ENCODE measurements around the gene SERTAD3. TPM values are rescaled to one million over a fixed set of nuclear protein-coding genes. Genes with fewer than 3 reads are reported as not detected.

The SERTAD3 gene, protein sequence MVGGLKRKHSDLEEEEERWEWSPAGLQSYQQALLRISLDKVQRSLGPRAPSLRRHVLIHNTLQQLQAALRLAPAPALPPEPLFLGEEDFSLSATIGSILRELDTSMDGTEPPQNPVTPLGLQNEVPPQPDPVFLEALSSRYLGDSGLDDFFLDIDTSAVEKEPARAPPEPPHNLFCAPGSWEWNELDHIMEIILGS
- polyA plus RNA-seq (11.8 to 16.1 TPM (median 13.2 TPM) in 3 replicates), polyA minus RNA-seq (14.4 to 18.5 TPM (median 14.8 TPM) in 3 replicates)
- polyA plus RNA-seq (2011; ENCODE audit: low read depth): 1.1 TPM
- polyA plus RNA-seq (2011; cell fraction: cytosol; rRNA removed): 9.0 and 9.9 TPM in 2 replicates
- 11.3 and 14.8 TPM in 2 replicates for polyA plus RNA-seq (2011; cell fraction: nucleus; rRNA removed)
- 11.9 and 19.4 TPM in 2 replicates for polyA plus RNA-seq (2012; ENCODE audit: low replicate concordance)
- 35.3 TPM for polyA minus RNA-seq (2011; cell fraction: cytosol; rRNA and poly(A)+ RNA removed)
- polyA minus RNA-seq (2011; cell fraction: nucleus; rRNA and poly(A)+ RNA removed): 9.1 and 9.6 TPM in 2 replicates

DNA sequence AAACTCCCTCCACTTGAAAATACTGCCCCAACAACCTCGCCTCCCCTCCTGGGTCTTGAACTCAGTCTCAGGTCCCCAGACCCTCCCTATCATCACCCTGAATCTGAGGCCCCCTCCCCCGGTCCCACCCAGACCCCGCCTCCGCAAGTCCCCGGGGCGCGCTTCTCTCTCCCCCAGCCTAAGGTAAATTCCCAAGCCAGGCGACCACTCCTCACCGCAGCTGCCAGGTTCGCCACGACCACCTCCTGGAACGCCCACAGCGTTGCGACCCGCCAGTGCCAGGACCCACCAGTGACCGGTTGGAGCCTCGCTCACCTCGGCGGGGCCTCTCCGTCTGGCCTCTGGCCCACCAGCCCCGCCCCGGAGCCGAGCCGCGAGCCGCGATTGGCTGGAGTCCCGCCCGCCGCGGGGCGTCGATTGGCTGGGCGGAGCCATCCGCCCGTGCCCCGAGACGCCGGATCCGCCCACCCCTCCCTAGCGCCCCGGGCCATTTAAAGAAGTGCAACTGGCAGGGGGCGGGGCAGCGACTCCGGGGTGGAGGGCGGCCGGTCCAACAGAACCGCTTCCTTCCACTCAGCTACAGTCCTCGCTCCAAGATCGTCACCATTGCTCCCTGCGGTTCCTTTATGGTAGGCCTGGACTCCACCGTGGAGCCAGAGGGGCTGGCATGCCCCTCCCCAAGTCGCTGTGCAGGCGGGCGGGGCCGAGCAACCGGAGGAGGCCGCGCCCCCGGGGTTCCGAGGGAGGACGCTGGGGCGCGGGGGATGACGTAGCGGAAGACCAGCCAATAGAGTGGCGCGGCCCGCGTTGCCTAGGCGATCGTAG, at the start of gene SERTAD3:
Gene SERTAD3 (minus strand): TSS at position 336 of the 825 bp plus-strand sequence. CDS start 2,255 bp downstream, outside the sequence.
- peaks cover 16% of the 10 kb centered on the region for H3K4me1 ChIP-seq (ENCODE audit: control insufficient read depth, extremely low read depth, insufficient read depth, low read length)
- FAIRE-seq: no peak
- no peaks in the 10 kb centered on the region for H3K27me3 ChIP-seq (ENCODE audit: control insufficient read depth, extremely low read depth, insufficient read depth, low read length)
- peak within 1 kb of the TSS; percentile 99 for H3K27ac ChIP-seq (ENCODE audit: control insufficient read depth, insufficient read depth, low read length)
- H3K9me1 ChIP-seq (ENCODE audit: control insufficient read depth, extremely low read depth, insufficient read depth, low read length): no peaks in the 10 kb centered on the region
- H3K9me3 ChIP-seq (ENCODE audit: control insufficient read depth, low read depth, low read length): no peaks in the 10 kb centered on the region
- H2AFZ ChIP-seq (ENCODE audit: control insufficient read depth, low read length): peak within 1 kb of the TSS; percentile 99
- peak within 1 kb of the TSS; percentile 100 for H3K9ac ChIP-seq (ENCODE audit: control insufficient read depth, extremely low read depth, insufficient read depth, low read length)
- peak within 1 kb of the TSS; percentile 96 to 100 (median 100) for H3K4me3 ChIP-seq (ENCODE audit: control insufficient read depth in 2 of 3, extremely low read depth in 1 of 3, insufficient read depth in 2 of 3, low read depth in 1 of 3, low read length in 3 of 3)
- peaks cover 33% of the 10 kb centered on the region for H3K79me2 ChIP-seq (ENCODE audit: control insufficient read depth, insufficient read depth, low read length)
- TF ChIP-seq, protein P1, sequence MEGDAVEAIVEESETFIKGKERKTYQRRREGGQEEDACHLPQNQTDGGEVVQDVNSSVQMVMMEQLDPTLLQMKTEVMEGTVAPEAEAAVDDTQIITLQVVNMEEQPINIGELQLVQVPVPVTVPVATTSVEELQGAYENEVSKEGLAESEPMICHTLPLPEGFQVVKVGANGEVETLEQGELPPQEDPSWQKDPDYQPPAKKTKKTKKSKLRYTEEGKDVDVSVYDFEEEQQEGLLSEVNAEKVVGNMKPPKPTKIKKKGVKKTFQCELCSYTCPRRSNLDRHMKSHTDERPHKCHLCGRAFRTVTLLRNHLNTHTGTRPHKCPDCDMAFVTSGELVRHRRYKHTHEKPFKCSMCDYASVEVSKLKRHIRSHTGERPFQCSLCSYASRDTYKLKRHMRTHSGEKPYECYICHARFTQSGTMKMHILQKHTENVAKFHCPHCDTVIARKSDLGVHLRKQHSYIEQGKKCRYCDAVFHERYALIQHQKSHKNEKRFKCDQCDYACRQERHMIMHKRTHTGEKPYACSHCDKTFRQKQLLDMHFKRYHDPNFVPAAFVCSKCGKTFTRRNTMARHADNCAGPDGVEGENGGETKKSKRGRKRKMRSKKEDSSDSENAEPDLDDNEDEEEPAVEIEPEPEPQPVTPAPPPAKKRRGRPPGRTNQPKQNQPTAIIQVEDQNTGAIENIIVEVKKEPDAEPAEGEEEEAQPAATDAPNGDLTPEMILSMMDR (optimal IDR thresholded peaks at IDR 0.05 in 1 of 3, IDR thresholded peaks at IDR 0.05 in 1 of 3, conservative IDR thresholded peaks at IDR 0.05 in 1 of 3; ENCODE audit: extremely low read depth in 1 of 3, insufficient read depth in 2 of 3, low read length in 3 of 3): no peak
- TF ChIP-seq EZH2 (IDR thresholded peaks at IDR 0.05; ENCODE audit: low read length): no peak
- DNase-seq (ENCODE audit: low read depth, low spot score): peak; percentile 64
- peak within 1 kb of the TSS; percentile 95 for H3K4me2 ChIP-seq (ENCODE audit: control insufficient read depth, extremely low read depth, insufficient read depth, low read depth, low read length)
- peaks cover 17 to 19% of the 10 kb centered on the region in 2 experiments for H3K36me3 ChIP-seq (ENCODE audit: control insufficient read depth in 2 of 2, extremely low read depth in 1 of 2, insufficient read depth in 2 of 2, low read length in 2 of 2)
- peaks cover 5% of the 10 kb centered on the region for H4K20me1 ChIP-seq (ENCODE audit: control insufficient read depth, extremely low read depth, insufficient read depth, low read length)
- dilution Hi-C loops (cut with MboI; ENCODE audit: extremely low pct_ligation_motif_present, low sequenced_read_pairs): no loop called here

DNA sequence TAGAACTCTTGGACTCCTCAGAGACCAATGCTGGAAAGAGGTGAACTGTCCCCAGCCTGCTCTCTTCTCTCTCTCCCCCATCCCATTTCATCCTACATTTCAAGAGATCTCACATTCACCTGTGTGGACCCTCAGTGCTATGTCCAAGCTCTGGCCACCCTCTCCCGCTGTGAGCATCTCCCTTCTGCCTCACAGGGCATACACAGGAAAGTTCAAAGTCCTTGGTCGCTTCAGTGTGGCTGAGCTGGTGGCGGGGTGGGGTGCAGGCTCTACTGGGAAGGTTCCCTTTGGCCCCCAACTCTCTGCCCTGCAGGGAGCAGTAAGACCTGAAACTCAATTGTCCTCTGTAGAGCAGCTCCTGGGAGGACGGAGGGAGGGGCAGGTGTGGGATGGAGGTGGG, 49.6 kb upstream of the SERTAD3 start:
- TF ChIP-seq EZH2 (IDR thresholded peaks at IDR 0.05; ENCODE audit: low read length): no peak
- TF ChIP-seq, protein P1 (optimal IDR thresholded peaks at IDR 0.05 in 1 of 3, IDR thresholded peaks at IDR 0.05 in 1 of 3, conservative IDR thresholded peaks at IDR 0.05 in 1 of 3; ENCODE audit: extremely low read depth in 1 of 3, insufficient read depth in 2 of 3, low read length in 3 of 3): no peak
- dilution Hi-C loops (cut with MboI; ENCODE audit: extremely low pct_ligation_motif_present, low sequenced_read_pairs): no loop called here
- H3K27me3 ChIP-seq (ENCODE audit: control insufficient read depth, extremely low read depth, insufficient read depth, low read length): no peaks in the 10 kb centered on the region
- H3K9me3 ChIP-seq (ENCODE audit: control insufficient read depth, low read depth, low read length): no peaks in the 10 kb centered on the region
- H2AFZ ChIP-seq (ENCODE audit: control insufficient read depth, low read length): no peak overlapping the region
- H3K27ac ChIP-seq (ENCODE audit: control insufficient read depth, insufficient read depth, low read length): no peak overlapping the region
- H3K9me1 ChIP-seq (ENCODE audit: control insufficient read depth, extremely low read depth, insufficient read depth, low read length): no peaks in the 10 kb centered on the region
- H3K36me3 ChIP-seq (ENCODE audit: control insufficient read depth in 2 of 2, extremely low read depth in 1 of 2, insufficient read depth in 2 of 2, low read length in 2 of 2): no peaks in the 10 kb centered on the region
- no peak for DNase-seq (ENCODE audit: low read depth, low spot score)
- no peak overlapping the region for H3K4me3 ChIP-seq (ENCODE audit: control insufficient read depth in 2 of 3, extremely low read depth in 1 of 3, insufficient read depth in 2 of 3, low read depth in 1 of 3, low read length in 3 of 3)
- H3K79me2 ChIP-seq (ENCODE audit: control insufficient read depth, insufficient read depth, low read length): no peaks in the 10 kb centered on the region
- H3K4me1 ChIP-seq (ENCODE audit: control insufficient read depth, extremely low read depth, insufficient read depth, low read length): no peaks in the 10 kb centered on the region
- FAIRE-seq: no peak
- H4K20me1 ChIP-seq (ENCODE audit: control insufficient read depth, extremely low read depth, insufficient read depth, low read length): no peaks in the 10 kb centered on the region
- H3K4me2 ChIP-seq (ENCODE audit: control insufficient read depth, extremely low read depth, insufficient read depth, low read depth, low read length): no peak overlapping the region
- H3K9ac ChIP-seq (ENCODE audit: control insufficient read depth, extremely low read depth, insufficient read depth, low read length): no peak overlapping the region
